Activated T-helper 1 cell treated with Interleukin-2 at 50 U/mL for 16 hours (primary cell): ENCODE measurements around the gene PDE11A.
"Not testable (repeated sequence)": the region's sequence is repeated elsewhere in the genome, so short reads cannot be mapped to it uniquely, and the experiment has no call there.

ENCODE experiments used
- DNase-seq: peaks from one replicate; pipeline ENCODE4 v3.0.0-alpha.2; 2020; ENCODE audit warnings: low read depth

Gene PDE11A

DNA sequence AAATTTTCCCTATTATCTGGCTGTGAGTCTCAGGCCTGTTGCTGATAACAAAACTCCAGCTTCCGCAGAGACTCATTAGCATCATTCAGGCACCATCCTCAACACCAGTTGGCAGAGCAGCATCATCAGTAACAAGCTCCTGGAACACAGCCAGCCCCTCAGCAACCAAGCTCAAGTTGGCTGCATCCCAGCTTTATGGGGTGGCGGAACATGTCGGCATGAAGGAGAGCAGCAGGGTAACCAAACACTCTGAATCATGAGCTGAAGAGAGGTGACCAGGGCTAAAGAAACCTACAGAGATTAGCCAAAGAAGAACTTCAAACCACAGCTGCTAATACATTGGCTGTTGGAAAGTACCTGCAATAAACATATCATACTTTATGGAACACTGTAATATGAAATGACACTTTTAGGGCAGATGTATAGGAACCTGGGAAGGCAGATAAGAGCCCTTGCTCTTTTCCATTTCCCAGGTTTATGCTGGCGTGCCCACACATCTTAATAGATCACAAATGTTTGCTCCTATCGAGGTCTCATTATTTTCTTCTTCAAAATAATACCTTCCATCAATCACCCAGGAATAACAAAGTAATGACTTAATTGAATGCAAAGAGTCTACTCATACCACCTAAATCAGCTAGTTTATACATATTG is 63.8 kb downstream of the PDE11A start:
- DNase-seq = no peak

DNA sequence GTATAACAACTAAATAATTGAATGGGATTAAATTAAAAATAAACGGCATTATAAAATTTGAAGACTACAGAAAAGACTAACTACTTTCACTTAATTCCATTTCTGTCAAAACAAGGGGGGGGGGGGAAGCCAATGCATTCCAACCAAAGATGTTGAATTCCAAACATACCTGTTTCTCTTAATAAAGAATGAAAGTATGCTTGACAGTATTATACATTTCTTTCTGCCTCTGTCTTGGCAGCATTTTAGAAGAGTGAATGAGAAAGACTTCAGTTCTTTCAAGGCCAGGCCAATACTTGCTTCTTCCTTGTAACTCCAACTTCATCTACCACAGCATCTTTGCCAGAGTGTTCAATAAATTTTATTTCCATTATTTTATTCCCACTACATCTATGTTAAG is 65.9 kb downstream of the PDE11A start:
- DNase-seq = no peak

DNA sequence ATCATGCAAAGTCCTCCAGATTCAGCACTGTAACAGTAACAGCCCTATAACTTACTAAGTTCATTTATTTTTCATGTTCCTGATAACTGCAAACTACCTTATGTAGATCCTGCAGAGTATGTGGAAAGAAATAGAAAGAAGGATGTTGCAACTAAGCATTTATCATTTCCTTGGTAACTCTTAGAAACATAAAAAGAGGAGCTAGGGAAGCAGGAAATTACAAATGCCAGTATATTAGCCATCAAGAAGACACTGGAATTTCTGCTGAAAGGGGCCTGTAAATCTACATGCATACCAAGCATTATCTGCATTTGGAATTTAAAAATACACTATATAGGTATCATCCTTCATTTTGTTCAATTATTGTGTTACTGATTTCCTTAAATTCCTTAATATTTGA is 66.8 kb downstream of the PDE11A start:
- no peak for DNase-seq

DNA sequence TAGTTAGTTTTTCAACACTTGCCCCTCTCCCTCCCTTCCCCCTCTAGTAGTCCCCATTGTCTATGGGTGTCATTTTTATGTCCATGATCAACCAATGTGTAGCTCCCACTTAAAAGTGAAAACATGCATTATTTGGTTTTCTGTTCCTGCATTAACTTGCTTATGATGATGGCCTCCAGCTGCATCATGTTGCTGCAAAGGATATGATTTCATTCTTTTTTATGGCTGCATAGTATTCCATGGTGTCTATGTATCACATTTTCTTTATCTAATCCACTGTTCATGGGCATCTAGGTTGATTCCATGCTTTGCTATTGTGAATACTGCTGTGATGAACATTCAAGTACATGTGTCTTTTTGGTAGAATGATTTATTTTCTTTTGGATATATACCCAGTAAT is 70.5 kb downstream of the PDE11A start:
- no peak for DNase-seq

DNA sequence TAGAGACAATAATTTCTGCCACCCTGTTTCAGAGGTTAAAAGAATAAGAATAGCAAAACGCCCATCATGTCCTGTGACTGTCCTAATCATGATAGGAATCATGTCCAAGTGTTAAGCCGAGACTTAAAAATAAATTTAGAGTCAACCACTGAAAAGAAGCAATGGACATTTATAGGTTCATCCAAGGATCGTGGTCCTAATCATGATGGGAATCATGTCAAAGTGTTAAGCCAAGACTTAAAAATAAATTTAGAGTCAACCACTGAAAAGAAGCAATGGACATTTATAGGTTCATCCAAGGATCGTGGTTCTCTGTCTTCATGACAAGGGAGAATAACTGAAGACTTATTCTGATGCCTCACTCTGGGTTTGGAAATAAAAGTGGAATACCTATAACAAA is 73.6 kb downstream of the PDE11A start:
- no peak for DNase-seq

DNA sequence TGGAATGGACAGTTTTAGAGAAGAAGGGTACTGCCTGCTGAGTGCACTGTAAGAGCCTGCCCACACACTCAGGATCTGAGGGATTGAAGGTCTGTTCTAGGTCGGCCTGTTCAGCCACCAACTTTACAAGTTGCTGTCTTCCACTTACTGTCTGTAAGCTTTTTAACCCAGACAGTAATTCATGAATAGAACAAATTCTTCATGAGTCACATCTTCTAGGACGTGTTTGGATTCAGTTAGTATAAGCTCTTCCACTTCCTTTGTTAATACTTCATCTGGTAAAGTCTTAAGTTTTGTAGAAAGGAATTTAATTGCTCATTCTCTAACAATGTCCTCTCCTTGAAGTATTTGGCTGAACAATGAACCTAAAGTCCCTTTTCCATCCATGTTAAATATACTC is 74.6 kb downstream of the PDE11A start:
- DNase-seq = no peak

DNA sequence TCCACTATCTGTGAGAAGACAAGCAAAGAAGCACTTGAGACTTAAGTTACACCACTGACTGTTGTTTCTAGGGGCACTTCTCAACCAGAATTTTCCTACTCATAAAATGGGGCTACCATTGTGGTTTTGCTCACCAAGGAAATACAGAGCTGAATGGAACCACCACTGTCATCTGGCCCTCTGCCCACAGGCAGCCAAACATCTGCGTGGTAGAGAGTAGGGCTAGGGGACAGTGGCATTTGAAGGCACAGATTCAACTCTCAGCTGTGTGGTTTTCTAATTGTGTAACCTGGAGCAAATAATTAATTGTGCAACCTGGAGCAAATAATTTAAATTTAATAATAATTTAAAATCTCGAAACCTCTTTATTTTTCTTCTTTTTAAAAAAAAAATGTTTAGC is 79.6 kb downstream of the PDE11A start:
- DNase-seq = no peak

DNA sequence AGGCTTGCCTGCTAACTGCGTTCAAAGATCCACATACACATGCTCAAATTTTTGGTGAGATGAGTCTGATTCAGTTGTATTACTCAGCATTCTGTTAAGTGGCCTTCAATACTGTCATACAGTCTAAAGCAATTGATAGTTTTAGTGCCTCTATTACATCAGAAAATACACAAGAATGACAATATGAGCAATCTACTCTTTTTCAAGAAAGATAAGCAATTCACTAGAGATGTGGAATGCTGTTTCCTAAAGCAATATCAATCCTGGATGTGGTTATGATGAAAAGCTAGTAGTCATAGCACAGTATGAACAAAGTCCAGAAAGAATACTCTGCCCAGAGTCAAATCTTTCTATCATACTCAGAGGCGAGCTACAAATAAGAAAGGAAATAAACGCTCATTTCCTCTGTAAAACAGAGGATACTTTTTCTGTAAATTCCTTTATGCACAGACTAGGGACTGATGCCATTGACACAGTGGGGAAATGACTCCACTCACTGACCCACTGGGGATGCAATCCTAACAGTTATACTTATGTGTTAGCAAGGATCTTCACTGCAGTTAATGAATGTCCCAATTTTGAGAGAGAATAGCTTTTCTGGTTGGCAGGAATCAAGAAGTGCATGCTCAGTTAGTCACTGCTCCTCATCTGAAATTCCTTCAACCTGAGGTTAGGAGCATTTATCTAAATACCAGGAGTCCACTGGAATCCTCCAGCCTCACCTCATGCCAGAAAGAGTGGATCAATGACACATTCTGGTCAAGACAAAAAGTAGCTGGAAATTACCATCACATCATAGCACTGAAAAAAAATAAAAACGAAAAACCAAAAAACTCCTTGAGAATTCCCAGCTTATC is 83.3 kb downstream of the PDE11A start:
- DNase-seq = no peak

DNA sequence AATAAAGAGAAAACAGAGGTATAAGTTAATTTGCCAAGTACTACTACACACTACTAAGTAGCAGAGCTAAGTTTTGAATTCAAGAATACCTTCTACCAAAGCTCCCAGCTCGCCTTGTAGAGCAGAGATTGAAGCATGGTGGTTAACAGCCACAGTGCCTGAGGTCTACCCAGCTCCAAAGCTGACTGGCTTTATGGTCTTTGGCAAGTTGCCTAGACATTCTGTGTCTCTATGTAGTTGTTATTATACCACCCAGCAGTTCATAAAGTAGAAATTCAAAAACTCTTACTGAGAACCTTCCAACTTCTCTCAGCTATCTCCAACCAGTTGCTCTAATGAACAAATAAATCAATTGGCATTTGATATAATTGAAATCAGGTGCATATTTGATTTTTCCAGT is 87.8 kb downstream of the PDE11A start:
- no peak for DNase-seq

DNA sequence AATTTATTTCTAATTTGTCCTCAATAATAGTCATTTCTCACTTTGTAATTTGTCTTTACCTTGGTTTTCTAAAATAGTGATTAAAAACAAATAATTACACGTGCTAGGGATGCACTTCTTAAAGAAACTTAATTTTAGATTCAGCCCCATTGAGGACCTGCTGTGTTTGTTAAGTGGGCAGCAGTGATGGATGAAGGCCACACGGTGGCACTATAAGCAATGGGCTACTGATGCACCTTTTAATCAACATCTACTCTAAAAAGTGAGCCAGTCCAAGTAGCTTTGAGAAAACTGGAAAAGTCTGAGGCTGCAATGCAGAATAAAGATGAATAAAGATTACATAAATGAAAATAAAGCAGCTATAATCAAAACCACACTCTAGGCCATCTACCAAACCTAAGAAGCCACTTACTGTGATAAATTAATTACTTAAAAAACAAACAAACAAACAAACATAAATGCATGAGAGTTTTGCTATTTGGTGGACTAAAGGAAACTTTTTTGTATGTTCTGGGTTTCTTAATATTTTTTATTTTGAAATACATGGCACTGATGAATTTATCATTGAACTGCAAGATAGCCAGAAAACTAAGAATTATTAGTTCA is 89.3 kb downstream of the PDE11A start:
- no peak for DNase-seq

DNA sequence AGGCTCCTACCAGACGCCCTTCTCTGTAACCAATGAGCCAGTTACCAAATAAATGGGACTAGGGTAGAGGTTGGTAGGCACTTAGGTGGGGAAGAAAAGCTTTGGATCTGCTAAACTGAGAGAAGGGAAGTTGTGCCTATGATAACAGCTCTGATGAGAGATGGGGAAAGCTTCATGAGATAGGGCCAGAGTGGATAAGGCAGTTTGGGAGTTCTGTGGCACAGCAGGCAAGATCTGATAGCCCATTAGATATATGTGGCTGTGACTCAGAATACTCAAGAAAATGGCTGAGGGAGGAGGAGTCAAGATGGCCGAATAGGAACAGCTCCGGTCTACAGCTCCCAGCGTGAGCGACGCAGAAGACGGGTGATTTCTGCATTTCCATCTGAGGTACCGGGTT is 99.8 kb downstream of the PDE11A start:
- DNase-seq = no peak

DNA sequence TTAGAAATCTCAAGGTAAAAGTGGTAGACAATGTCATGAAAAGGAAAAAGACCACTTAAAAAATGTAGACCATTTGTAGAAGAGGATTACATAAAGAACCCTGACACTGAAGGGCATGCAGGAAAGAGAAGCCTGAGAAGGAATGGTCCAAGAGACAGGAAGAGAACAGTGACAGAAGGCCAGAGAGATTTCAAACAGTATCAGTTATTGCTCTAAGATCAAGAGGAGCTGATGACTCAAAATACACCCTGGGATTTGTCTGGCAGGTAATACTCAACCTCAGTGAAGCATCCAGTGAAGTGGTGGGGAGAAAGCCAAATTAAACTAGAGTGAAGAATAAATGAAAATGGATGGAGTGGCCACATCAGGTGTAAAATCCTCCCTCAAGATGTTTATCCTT is 100.5 kb downstream of the PDE11A start:
- no peak for DNase-seq

DNA sequence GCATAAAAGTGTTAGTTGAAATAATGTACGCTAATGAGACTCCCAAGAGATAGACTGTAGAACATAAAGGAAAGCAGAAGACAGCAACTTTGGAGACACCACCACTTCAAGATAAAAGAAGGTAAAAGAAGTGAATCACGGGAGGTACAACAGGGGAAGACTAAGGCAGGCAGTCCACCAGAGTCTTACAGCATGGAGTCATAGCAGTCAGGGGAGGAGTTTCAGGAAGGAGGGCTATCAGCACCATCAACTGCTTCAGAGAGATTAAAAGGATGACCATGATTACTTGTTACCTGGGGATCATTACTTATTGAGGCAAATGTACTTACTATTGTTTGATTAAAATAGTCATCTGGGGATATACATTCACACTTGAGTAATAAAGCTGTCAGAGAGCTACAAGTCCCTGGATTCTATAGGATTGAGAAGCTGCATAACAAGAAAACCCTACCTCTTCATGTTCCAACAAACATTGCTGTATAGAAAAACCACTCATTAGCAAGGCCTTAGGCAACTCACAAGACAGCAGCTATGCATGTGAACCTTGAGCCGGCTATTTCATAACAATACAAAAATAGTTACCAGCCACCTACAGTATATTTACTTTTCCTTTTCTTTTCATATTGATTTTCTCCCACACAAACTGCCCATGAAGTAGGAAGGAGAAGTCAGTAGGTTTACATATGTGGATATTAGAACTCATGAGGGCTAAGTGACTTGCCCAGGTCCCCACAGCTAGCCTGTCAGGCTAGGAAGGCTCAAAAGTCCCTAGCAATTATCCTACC is 101.7 kb downstream of the PDE11A start:
- DNase-seq = no peak

DNA sequence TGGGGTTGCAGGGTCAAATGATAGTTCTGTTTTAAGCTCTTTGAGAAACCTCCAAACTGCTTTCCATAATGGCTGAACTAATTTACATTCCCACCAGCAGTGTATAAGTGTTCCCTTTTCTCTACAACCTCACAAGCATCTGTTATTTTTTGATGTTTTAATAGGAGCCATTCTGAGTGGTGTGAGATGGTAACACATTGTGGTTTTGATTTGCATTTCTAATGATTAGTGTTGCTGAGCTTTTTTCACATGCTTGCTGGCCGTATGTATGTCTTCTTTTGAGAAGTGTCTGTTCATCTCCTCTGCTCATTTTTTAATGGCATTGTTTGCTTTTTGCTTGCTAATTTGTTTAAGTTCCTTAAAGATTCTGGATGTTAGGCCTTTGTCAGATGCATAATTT is 107.7 kb downstream of the PDE11A start:
- no peak for DNase-seq

DNA sequence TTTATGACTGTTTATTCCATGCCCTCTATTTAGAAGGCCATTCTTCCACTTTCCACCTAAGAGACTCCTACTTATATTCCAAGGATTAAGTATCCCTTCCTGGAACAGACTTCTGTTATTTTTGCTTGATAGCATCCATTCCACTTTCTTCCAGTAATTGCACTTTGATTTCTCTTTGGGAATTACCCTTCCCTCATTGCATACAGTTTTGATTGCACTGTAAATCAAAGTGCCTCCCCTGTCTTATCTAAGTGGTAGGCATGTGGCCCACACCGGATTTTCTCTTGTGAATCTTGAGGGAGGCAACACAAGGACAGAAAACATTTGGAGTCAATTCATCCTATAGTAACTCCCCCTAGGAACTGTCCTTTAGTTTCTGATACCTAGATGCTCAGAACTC is 120.4 kb downstream of the PDE11A start:
- no peak for DNase-seq

DNA sequence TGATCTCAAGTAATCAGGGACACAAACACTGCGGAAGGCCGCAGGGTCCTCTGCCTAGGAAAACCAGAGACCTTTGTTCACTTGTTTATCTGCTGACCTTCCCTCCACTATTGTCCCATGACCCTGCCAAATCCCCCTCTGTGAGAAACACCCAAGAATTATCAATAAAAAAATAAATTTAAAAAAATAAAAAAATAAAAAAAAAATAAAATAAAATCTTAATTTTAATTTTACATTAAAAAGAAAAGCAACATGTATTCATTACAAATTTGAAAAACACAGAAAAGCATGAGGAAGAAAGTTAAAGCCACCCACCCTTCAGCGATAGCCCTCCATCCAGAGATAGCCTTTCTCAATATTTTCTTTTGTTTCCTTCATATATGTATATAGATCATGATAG is 125.0 kb downstream of the PDE11A start:
- not testable (repeated sequence) for DNase-seq

DNA sequence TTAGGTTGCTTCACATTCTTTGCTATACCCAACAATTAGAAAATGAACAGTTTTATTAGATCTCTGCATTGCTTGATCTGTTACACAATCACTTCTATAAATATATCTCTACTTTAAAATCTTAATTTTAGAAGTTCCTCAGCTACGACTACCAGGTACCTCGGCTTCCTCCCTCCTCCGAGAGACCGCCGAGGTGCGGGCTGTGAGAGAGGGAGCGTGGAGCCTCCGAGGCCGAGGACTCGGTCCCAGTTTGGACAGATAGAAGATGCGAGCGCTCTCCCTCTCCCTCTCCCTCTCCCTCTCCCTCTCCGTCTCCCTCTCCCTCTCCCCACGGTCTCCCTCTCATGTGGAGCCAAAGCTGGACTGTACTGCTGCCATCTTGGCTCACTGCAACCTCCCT is 128.0 kb downstream of the PDE11A start:
- not testable (repeated sequence) for DNase-seq

DNA sequence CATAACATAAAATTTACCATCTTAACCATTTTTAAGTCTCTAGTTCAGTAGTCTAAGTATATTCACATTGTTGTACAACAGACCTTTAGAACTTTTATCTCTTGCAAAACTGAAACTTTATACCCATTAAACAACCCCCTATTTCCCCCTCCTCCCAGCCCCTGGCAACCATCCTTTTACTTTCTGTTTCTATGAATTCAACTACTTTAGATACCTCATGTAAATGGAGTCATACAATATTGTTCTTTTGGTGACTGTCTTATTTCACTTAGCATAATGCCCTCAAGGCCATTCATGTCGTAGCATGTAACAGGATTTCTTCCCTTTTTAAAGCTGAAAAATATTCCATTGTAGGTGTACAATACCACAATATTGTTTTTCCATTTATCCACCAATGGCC is 129.8 kb downstream of the PDE11A start:
- DNase-seq = no peak

DNA sequence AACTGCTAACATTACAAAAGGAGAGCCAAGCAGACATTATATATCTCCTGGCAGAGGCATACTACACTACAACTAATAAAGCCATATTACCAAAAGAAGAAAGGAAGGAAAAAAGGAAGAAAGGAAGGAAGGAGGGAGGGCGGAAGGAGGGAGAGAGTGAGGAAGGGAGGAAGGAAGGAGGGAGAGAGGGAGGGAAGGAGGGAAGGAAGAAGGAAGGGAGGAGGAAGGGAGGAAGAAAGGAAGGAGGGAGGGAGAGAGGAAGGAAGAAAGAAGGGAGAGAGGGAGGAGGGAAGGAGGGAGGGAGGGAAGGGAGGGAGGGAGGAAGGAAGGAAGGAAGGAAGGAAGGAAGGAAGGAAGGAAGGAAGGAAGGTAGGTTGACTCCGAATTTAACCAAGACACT is 133.4 kb downstream of the PDE11A start:
- no peak for DNase-seq

DNA sequence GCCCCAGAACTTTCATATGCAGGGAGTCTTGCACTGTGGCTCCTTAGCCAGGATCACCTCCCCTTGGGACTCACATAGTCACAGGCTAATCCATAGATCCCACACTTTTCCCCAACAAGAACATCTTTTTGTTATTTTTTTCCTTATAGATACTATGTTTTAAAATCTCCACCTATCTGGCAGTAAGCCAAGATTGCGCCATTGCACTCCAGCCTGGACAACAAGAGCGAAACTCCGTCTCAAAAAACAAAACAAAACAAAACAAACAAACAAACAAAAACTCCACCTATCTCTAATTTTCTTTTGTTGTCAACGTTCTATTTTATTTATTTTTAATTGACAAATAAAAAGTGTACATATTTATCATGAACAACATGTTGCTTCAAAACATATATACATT is 141.7 kb downstream of the PDE11A start:
- no peak for DNase-seq

DNA sequence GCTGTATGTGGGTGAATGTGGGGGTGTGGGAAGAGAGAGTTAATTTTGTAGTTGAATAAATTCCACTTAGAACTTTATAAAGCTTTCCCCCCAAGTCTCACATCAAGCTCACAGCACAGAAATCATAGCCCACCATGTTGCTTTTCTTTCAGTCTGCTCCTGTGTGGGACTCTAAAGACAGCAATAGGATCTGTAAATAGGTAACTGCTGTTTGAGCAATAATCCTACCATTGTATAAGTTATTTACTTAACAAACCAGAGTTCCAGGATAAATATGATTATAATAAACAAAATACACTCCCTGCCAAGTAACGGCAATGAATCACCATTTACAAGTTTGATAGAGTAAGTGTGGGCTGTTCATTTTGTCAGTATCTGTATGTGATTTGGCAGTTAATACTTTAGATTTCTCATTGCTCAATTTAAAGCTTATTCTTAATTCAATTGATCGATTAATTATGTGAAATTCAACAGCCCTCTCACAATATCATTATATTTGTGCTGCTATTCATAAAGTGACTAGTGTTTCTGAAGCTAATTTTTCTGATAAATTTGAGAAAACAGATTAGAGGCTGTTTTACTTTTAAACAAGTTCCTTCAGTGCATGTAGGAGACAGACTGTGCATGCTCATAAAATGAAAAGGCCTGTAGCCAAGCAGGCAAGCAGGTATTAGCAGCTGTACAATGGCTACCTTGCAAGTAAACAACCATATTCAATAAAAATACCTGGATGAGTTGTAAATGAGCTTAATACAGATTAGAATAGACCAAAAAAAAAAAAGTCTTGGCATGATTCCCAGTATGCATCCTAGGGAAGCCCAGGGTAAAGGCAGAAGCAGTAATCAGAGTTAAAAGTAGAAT is 142.7 kb downstream of the PDE11A start:
- DNase-seq = no peak

DNA sequence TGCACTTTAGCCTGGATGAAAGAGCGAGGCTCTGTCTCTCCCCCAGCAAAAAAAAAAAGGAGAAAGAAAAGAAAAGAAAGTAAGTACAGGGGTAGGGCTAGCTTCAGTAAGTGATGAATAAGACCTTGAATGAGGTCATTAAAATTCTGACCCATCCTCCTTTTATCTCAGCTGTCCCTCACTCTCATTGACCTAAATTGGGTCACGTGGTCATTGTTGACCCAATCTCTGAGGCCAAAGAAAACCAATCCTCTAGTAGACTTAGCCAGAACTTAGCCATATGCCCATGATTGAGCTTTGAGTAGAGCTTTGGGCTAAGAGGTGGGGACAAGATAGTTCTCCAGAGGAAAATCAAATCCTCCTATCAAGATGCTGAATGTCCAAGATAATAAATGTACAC is 149.3 kb downstream of the PDE11A start:
- DNase-seq = no peak
